OCI-LY7 (cell line): ENCODE results near the gene GOLGA6L7.

ENCODE experiments used
- EZH2phosphoT487 ChIP-seq: fragments of 200-600 bp; sonication (generic); IDR thresholded peaks from 2 replicates; pipeline ENCODE4 v1.6.1; 2018; ENCODE audit warnings: low read depth, borderline replicate concordance, mild to moderate bottlenecking, mixed run types, antibody characterized with exemption, low read length, moderate library complexity, mixed read lengths
- TF ChIP-seq, protein P1 (sequence below): fragments of 200-600 bp; sonication (generic); conservative IDR thresholded peaks from 2 replicates; pipeline ENCODE4 v1.5.1; 2014; ENCODE audit warnings: mild to moderate bottlenecking, antibody characterized with exemption, low read length, moderate library complexity, mixed read lengths

DNA sequence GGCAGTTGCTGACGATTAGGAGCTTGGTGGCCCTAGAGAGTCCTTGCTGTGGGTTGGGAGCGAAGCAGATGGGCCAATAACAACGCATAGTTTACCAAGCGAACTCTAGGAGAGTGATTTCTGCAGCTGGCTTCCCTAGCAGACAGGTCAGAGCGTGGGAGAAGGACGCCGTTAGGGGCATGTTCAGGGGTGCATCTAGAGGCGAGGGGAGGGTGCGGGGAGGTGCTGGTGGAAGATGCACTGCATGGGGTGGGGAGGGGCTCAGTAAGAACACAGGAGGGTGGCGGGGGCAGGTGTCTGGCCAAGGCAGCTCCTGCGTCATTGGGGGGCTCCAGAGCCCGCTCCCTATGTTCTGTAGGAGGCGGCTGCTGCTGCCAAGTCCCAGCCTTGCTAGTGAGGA lies 46.2 kb upstream of the GOLGA6L7 start:
- TF ChIP-seq, protein P1, sequence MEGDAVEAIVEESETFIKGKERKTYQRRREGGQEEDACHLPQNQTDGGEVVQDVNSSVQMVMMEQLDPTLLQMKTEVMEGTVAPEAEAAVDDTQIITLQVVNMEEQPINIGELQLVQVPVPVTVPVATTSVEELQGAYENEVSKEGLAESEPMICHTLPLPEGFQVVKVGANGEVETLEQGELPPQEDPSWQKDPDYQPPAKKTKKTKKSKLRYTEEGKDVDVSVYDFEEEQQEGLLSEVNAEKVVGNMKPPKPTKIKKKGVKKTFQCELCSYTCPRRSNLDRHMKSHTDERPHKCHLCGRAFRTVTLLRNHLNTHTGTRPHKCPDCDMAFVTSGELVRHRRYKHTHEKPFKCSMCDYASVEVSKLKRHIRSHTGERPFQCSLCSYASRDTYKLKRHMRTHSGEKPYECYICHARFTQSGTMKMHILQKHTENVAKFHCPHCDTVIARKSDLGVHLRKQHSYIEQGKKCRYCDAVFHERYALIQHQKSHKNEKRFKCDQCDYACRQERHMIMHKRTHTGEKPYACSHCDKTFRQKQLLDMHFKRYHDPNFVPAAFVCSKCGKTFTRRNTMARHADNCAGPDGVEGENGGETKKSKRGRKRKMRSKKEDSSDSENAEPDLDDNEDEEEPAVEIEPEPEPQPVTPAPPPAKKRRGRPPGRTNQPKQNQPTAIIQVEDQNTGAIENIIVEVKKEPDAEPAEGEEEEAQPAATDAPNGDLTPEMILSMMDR = no peak
- TF ChIP-seq EZH2phosphoT487 = no peak
